Measurements from ENCODE around the gene GSTM1. TPM values are rescaled to one million over a fixed set of nuclear protein-coding genes. Genes with fewer than 3 reads are reported as not detected.
"Not testable (repeated sequence)": the region's sequence is repeated elsewhere in the genome, so short reads cannot be mapped to it uniquely, and the experiment has no call there.

The GSTM1 gene
- total RNA-seq, 2 donors from 2014 or later = 21.6 TPM; not detected in 1

DNA sequence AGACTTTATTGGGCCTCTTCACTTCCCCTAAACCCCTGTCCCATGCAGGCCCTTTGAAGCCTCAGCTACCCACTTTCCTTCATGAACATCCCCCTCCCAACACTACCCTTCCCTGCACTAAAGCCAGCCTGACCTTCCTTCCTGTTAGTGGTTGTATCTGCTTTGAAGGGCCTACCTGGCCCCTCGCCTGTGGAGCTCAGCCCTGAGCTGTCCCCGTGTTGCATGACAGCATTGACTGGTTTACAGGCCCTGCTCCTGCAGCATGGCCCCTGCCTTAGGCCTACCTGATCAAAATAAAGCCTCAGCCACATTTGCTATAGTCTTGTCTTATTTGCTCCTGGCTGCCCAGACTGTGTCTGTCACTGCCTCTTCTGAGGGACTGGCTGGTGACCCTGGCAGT lies 26.2 kb upstream of the GSTM1 start:
- TF ChIP-seq, protein P1, sequence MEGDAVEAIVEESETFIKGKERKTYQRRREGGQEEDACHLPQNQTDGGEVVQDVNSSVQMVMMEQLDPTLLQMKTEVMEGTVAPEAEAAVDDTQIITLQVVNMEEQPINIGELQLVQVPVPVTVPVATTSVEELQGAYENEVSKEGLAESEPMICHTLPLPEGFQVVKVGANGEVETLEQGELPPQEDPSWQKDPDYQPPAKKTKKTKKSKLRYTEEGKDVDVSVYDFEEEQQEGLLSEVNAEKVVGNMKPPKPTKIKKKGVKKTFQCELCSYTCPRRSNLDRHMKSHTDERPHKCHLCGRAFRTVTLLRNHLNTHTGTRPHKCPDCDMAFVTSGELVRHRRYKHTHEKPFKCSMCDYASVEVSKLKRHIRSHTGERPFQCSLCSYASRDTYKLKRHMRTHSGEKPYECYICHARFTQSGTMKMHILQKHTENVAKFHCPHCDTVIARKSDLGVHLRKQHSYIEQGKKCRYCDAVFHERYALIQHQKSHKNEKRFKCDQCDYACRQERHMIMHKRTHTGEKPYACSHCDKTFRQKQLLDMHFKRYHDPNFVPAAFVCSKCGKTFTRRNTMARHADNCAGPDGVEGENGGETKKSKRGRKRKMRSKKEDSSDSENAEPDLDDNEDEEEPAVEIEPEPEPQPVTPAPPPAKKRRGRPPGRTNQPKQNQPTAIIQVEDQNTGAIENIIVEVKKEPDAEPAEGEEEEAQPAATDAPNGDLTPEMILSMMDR (IDR thresholded peaks at IDR 0.05) = no peak
- Histone ChIP-seq H3K4me3 (no peak overlapping the region), H3K4me1 (peaks cover 0 to 5% of the 10 kb centered on the region in 2 donors), H3K9me3 (no peaks in the 10 kb centered on the region), H3K27me3 (no peaks in the 10 kb centered on the region), H3K27ac (no peak overlapping the region), H3K36me3 (peaks cover 18% of the 10 kb centered on the region)
- DNase-seq (ENCODE audit: low spot score) = no peak

DNA sequence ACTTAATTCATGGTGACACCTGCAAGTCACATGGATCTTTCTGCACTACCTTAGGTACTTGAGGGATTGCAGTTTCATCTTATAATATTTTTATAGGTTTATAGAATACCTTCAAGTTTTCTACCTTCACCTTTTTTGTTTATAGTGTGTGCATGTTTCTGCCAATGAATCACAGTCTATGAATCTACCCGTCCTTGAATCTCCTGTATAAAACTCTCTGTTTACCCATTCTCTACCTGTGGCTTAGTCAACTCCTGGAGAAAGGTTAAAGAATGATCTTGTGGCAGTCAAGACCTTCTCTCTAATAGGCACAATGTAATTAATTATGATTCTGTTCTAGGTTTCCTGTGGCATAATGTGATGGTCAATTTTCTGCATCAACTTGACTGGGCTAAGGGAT lies 22.9 kb upstream of the GSTM1 start:
- H3K9me3 ChIP-seq = no peaks in the 10 kb centered on the region
- H3K4me1 ChIP-seq = no peaks in the 10 kb centered on the region
- no peak overlapping the region for H3K4me3 ChIP-seq
- no peak for DNase-seq (ENCODE audit: low spot score)
- TF ChIP-seq, protein P1 (IDR thresholded peaks at IDR 0.05) = no peak
- no peak overlapping the region for H3K27ac ChIP-seq
- H3K36me3 ChIP-seq = peaks cover 15% of the 10 kb centered on the region
- no peaks in the 10 kb centered on the region for H3K27me3 ChIP-seq

DNA sequence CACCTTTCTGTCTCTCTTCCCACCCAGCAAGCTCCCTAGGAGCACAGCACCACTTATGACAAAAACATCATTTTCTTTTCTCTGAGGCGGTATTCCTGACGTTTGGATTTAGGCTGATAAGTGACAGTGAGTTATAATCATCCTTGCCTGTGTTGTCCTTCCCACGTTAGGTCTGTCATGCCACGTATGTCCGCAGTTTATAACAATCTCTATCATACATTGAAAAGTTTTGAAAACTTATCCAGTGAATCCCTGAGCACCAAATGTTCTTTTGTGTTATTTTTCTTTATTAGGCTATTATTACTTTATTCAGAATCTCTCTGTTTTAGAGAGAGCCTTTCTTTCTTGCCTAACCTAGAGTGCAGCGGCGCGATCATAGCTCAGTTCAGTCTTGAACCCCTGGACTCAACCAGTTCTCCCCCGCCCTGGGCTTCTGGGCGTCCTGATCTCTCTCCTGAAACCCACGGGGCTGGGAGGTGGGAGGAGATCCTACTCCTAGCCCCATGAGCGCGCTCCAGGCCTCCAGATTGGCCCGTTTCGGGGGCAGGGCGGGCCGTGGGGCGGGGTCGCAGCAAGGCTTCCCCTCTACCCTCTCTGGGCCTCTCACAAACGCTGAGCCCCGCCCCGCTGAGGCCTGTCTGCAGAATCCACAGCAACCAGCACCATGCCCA lies 20.0 kb upstream of the GSTM1 start, which contains the start of gene GSTM2:
Gene GSTM2, plus strand, starts transcription at position 606 of the 671 bp plus-strand sequence. Its CDS starts 59 bp downstream, at position 665.
- TF ChIP-seq, protein P1 (IDR thresholded peaks at IDR 0.05) = no peak
- no peaks in the 10 kb centered on the region for H3K9me3 ChIP-seq
- peak; percentile 94 for DNase-seq (ENCODE audit: low spot score)
- H3K4me1 ChIP-seq = no peaks in the 10 kb centered on the region
- H3K27me3 ChIP-seq = no peaks in the 10 kb centered on the region
- H3K36me3 ChIP-seq = no peaks in the 10 kb centered on the region
- H3K27ac ChIP-seq = peak within 1 kb of the TSS; percentile 53 to 67
- peak within 1 kb of the TSS; percentile 49 to 67 for H3K4me3 ChIP-seq

DNA sequence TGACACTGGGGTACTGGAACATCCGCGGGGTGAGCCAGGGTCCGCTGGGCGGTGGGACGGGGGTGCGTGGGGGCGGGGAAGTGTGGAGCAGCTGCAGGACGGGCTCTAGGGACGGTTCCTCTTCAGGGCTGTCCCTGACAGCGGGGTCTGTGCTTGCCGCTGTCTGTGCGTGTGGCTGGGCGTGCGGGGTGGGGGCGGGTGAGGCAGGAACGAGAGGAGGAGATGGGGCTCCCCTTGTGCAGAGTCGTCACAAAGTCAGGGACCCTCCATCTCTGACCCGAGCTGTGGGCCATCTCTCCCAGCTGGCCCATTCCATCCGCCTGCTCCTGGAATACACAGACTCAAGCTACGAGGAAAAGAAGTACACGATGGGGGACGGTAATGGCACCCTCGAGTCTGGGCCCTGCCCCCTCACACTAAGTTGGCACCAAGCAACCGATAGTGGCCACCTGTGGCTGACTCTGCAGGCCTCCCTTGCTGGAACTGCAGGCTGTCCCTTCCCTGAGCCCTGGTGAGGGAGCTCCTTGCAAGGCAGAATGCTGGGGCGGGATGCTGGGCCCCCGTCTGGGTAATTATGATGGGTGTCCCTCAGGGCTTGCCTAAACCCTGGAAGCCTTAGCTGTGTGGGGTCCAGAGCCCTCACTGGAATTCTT lies 19.4 kb upstream of the GSTM1 start:
- H3K27ac ChIP-seq = peak overlapping the region; percentile 53 to 67

DNA sequence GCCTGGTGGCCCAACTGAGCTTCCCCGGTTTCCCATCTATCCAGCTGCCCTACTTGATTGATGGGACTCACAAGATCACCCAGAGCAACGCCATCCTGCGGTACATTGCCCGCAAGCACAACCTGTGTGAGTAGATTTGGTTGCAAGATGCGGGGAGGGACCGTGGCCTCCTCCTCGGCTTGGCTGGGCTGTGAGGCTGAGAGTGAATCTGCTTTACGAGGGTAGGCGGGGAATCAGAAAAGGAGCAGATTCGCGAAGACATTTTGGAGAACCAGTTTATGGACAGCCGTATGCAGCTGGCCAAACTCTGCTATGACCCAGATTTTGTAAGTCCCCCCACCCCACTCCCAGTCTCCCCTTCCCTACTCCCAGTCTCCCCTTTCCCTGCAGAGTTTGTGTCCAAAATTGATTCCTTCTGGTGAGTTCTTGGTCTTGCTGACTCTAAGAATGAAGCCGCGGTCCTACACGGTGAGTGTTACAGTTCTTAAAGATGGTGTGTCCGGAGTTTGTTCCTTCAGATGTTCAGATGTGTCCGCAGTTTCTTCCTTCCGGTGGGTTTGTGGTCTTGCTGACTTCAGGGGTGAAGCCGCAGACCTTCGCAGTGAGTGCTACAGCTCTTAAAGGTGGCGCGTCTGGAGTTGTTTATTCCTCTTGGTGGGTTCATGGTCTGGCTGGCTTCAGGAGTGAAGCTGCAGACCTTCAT lies 18.2 kb upstream of the GSTM1 start:
- no peak overlapping the region for H3K4me3 ChIP-seq
- H3K4me1 ChIP-seq = no peaks in the 10 kb centered on the region
- no peak for DNase-seq (ENCODE audit: low spot score)
- TF ChIP-seq, protein P1 (IDR thresholded peaks at IDR 0.05) = no peak
- H3K9me3 ChIP-seq = no peaks in the 10 kb centered on the region
- no peaks in the 10 kb centered on the region for H3K27me3 ChIP-seq
- no peak overlapping the region for H3K27ac ChIP-seq
- H3K36me3 ChIP-seq = no peaks in the 10 kb centered on the region

More for the DNA sequence above, 19.4 kb upstream of the GSTM1 start:
- no peaks in the 10 kb centered on the region for H3K9me3 ChIP-seq
- H3K27me3 ChIP-seq = no peaks in the 10 kb centered on the region
- DNase-seq (ENCODE audit: low spot score) = no peak
- peak overlapping the region; percentile 49 to 67 for H3K4me3 ChIP-seq
- no peaks in the 10 kb centered on the region for H3K4me1 ChIP-seq
- no peaks in the 10 kb centered on the region for H3K36me3 ChIP-seq
- TF ChIP-seq, protein P1 (IDR thresholded peaks at IDR 0.05) = no peak

DNA sequence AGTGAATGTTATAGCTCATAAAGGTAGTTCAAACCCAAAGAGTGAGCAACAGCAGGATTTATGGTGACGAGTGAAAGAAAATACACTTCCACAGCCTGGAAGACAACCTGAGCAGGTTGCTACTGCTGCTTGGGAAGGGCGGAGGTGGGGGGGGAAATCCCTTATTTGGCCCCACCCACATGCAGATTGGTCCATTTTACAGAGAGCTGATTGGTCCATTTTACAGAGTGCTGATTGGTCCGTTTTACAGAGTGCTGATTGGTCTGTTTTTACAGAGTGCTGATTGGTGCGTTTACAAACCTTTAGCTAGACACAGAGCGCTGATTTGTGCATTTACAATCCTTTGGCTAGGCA lies 17.7 kb upstream of the GSTM1 start:
- H3K4me3 ChIP-seq; H3K27ac ChIP-seq; H3K9me3 ChIP-seq; H3K36me3 ChIP-seq; H3K4me1 ChIP-seq; H3K27me3 ChIP-seq; DNase-seq (ENCODE audit: low spot score): not testable (repeated sequence)
